HT-29 (cell line): ENCODE data around the gene TMEM82. TPM values are rescaled to one million over a fixed set of nuclear protein-coding genes. Genes with fewer than 3 reads are reported as not detected.

Experiments used
- DNase-seq: peaks from one replicate; pipeline ENCODE4 v3.0.0-alpha.2; 2015; ENCODE audit warnings: low spot score
- total RNA-seq: library from RNA; depleted of rRNA; stranded (reverse); fragments of >200 nt; shearing (Covaris generic); gene quantifications from 2 replicates; pipeline ENCODE4 v1.2.3, GENCODE V29; 2014

Gene TMEM82
- total RNA-seq, 1 experiment from 2014 or later, result not detected

DNA sequence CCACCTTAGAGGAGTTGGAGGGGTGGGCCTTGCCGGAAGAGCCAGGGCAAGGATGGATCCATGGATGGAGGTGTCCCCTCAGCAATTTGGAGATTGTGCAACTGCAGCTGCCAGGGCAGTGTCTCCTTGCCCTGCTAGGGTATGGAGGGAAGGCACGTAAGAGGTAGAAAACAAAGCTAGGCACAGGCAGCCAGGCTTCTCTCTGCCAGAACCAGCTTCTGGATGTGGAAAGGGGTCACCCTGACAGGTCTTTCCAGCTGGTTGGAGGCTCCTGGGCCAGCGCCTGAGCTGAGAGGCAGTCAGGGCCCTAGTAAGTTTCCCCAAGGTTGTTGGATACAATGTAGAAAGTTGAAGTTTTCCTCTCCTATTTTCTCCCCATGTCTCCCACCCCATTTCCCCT lies 21.4 kb upstream of the TMEM82 start:
- DNase-seq, result no peak

DNA sequence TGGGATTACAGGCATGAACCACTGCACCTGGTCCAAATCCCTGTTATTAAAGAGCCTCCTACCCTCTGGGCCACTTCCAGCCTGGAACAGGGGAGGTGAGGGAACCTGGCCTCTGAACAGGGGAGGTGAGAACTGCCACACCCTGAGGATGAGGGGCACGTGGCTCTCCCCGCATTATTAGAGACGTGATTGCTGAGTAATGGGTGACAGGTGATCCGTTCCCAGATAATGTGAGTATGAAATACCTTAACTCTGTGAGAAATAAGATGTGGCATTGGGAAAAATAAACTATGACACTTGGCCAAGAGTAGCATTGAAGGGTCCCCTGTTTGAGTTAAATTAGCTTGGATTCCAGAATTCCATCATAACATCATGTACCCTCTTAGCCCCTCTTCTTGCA lies 19.9 kb upstream of the TMEM82 start:
- DNase-seq, result no peak

DNA sequence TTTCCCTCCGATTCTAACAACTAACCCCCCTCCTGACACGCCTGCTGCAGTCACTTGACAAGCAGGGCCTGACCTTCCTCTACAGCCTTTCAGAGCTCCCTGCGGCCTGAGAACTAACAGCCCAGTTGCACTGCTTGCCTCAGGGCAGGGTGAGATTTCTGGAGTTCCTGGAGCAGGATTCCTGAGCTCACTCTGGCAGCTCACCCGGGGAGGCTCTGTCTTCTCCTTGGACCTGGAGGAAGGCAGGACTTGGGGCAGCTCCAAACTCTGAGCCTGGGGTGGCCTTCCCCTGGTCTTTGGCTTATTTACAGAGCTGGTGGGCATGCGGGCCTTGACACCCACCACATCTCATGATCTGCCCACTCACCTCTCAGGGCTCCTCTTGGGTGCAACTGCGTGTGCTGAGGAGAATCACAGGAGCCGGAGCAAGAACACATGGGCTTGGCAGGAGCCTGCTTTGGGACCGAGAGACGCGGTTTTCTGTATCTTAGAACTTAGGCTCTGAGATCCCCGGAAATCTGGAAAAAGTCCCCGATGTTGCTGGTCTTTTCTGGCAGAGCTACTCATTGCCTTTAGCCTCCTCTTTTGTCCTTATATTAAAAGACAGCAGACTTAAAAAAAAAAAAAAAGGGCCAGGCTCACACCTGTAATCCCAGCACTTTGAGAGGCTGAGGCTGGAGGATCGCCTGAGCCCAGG lies 19.3 kb upstream of the TMEM82 start:
- no peak for DNase-seq

DNA sequence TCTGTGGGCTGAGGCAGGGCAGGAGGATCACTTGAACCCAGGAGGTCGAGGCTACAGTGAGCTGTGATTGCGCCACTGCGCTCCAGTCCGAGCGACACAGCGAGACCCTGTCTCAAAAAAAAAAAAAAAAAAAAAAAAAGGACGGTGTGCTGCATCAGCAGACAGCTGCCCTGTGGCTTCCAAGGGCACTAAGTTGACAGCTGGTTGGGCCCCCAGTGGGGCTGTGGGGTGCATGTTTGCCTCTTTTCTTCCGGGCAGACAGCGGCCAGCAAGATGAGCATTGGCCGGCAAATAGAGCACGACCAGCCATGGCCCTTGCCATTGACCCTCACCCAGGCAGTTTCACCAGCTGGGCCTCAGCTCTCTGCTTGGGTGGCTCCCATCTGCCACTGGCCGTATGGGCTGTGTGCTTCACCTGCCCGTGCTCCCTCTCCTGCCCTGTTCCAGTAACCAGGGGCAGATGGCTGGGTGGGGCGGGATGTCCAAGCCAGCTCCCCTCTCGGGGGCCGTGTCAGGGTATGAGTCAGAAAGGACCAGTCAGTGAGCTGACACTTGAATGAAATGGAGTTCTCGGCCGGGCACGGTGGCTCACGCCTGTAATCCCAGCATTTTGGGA lies 18.6 kb upstream of the TMEM82 start:
- no peak for DNase-seq

DNA sequence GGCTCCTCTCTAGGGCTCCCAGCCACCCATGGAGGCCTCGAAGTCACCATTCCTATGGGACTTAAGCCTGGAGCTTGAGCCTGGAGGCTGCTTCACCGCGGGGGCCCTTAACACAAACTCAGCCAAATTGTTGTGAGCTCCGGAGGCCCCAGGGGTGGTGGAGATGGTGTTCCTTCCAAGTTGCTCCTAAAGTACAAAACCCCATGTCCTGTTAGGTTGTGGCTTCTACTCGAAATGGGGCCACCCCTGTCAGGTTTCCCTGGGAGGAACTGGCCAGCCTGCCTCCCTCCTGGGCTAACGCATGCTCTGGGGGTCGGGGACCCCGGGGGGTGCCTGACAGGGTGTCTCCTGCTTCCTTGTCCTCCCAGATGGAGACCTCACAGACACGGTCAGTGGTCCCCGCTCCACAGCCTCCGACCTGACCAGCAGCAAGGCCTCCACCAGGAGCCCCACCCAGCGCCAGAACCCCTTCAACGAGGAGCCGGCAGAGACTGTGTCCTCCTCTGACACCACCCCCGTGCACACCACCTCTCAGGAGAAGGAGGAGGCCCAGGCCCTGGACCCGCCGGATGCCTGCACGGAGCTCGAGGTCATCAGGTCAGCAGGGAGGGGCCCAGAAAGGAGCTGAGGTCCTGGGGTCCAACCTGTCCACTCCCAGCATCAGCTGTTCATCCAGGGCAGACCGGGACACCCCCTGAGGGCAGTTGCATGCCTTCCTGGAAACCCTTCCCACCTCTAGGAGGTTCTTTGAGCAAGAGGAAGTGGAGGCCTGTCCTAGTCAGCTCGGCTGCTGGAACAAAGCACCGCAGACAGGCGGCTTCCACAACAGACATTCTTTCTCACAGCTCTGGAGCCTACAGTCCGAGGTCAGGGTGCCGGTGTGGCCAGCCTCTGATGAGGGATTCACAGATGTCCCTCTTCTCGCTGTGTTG lies 17.1 kb upstream of the TMEM82 start:
- no peak for DNase-seq

DNA sequence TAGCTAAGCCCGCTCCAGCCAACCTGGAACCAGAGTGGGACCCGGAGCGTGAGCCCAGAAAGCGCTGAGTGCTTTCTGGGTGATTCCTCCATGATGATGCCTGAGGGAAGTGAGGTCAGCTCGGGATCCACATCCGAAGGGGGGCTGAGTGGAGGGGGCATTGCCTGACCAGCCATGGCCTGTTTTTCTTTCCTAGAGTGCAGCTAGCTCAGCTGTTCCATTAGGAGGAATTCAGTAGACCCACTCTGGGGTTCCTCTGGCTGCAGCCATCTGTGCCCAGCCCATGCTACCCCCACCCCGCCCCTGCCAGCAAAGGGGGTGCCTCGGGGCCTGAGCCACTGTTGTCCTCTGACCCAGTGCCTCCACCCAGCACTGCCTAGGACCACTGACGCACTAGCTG lies 15.8 kb upstream of the TMEM82 start:
- DNase-seq, result no peak

DNA sequence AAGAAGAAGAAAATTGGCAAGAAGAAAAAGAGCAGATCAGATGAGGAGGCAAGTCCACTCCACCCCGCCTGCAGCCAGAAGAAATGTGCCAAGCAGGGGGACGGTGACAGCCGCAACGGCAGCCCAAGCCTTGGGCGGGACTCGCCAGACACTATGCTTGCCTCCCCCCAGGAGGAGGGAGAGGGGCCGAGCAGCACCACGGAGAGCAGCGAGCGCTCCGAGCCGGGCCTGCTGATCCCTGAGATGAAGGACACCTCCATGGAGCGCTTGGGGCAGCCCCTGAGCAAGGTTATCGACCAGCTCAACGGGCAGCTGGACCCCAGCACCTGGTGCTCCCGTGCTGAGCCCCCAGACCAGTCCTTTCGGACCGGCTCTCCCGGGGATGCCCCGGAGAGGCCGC lies 15.3 kb upstream of the TMEM82 start:
- DNase-seq, result no peak

DNA sequence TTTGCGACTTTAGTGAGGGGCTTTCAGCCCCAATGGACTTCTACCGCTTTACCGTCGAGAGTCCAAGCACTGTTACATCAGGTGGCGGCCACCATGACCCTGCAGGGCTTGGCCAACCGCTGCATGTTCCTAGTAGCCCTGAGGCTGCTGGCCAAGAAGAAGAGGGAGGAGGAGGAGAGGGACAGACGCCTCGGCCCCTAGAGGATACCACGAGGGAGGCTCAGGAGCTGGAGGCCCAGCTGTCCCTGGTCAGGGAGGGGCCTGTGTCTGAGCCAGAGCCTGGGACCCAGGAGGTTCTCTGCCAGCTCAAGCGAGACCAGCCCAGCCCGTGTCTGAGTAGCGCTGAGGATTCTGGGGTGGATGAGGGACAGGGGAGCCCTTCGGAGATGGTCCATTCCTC lies 14.9 kb upstream of the TMEM82 start:
- DNase-seq, result no peak

DNA sequence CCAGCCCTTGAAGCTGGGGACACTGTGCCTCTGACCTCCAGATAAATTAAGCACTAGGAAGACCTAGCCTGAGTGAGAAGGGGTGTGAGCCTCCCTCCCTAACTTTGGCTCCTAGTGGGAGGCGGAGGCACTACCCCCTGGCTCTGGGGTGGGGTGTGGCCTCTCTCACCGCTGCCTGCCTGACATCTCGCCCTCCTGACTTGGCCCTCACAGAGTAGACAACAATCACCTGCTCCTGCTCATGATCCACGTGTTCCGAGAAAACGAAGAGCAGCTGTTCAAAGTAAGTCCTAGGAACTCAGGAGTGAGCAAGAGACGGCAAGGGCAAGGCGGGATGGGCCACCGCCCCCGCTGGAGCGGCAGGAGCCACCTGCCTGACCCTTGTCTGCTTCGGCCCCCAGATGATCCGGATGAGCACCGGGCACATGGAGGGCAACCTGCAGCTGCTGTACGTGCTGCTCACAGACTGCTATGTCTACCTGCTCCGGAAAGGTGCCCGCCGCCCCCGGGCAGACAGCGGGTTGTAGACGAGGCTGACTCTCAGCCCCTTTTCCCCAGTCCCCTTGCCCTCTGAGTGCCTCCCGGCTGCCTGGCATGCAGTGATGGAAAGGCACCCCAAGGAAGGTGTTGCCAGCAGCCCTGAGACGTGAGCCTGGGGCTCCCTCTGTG lies 14.3 kb upstream of the TMEM82 start:
- DNase-seq, result no peak

DNA sequence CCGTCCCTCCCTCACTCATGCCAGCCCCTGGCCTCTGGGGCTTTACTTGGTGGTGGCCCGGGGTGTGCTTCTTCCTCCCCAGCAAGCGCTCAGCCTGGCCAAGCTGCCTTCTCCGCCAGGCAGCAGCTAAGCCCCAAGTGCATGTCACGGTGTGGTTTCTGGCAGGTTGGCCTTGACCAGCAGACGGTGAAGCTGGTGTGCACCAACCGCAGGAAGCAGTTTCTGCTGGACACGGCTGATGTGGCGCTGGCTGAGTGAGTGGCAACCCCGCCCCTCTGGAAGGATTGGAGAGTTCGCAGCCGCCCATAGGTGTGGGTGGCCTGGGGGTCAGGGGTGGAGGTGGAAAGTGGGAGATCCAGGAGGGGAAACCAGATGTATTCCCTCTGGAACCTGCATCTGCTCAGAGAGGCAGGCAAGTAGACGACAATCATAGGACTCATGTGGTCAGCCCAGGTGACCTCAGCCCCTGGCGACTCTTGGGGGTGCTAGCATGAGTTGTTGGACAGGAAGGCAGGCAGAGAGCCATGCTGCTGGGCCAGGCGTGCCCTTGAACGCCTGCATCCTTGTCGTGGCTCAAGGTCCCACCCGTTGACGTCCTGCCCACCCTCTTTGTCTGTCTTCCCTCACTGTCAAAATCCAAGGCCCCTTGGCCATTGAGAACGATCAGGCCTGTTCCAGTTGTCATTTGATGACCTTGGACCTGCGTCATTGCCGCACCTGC lies 13.2 kb upstream of the TMEM82 start:
- no peak for DNase-seq

DNA sequence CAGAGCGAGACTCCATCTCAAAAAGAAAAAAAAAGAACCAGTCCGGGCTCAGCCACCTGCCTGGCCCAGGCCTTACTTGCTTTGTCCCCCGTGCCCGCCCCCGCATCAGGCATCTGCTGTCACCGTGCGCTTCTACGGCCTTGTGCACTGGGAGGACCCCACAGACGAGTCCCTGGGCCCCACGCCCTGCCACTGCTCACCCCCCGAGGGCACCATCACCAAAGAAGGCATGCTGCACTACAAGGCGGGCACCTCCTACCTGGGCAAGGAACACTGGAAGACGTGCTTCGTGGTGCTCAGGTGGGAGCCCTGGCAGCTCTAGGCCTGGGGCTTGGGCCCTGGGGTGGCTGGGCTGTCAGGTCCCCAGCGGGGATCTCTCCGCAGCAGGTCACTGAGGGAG lies 11.9 kb upstream of the TMEM82 start:
- DNase-seq, result no peak

DNA sequence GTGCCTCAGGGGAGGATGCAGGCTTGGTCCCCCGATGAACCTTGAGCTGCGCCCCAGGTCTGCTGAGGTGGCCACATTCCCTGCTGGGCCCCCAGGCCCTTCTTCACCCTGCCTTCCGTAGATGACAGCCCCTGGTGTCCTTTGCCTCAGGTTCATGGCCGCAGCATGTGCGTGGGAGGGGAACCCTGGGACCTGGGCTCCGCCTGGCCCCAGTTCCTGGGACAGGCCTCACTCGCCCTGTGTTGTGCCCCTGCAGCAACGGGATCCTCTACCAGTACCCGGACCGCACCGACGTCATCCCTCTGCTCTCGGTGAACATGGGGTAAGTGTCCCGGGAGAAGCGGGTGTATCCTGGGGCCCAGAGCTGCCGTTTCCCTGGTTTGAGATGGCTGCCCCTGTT lies 11.4 kb upstream of the TMEM82 start:
- no peak for DNase-seq

DNA sequence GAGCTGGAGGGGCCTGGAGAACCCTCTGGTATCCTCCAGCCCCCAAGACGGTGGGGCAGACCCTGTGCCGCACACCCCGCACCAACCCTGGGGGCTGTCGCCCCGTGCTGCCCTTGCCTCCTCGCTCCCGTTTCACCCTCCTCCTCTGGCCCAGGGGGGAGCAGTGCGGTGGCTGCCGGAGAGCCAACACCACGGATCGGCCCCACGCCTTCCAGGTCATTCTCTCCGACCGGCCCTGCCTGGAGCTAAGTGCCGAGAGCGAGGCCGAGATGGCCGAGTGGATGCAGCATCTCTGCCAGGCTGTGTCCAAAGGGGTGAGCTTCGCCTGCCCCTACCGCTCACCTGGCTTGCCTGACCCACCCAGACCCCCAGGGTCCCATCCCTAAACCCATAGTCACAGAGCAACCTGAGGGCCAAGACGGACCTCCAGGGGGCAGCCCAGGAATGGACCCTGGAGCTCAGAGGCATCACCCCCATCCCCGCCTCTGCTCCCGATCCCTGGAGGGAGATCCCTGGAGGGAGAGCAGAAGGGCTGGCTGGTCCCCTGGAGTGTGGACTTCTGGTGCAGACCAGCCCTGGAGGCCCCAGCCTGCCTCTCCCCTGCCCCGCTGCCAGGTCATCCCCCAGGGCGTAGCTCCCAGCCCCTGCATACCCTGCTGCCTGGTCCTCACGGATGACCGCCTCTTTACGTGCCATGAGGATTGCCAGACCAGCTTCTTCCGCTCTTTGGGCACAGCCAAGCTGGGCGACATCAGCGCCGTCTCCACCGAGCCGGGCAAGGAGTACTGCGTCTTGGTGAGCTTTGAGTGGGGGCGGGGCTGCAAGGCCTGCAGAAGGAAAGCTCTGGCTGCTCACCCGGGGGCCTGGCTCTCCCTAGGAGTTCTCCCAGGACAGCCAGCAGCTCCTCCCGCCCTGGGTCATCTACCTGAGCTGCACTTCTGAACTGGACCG lies 10.3 kb upstream of the TMEM82 start:
- no peak for DNase-seq

DNA sequence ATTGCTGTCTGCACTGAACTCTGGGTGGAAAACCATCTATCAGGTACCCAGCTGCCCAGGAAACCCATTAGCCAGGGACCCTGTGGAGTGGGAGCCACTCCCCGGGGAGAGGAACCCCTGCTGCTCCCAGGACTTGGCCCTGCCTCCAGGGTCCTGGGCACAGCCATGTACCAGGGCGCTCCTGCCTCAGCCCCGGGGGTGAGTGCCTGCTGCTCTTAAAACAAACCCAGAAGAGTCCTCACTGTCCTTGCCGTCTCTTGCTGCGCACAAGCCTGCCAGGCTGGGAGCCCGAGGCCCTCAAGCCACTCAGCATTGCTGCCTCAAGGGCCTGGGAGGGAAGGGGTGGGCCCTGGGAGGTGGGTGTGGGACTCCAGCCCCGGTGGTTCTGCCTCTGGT lies 9.6 kb upstream of the TMEM82 start:
- no peak for DNase-seq

DNA sequence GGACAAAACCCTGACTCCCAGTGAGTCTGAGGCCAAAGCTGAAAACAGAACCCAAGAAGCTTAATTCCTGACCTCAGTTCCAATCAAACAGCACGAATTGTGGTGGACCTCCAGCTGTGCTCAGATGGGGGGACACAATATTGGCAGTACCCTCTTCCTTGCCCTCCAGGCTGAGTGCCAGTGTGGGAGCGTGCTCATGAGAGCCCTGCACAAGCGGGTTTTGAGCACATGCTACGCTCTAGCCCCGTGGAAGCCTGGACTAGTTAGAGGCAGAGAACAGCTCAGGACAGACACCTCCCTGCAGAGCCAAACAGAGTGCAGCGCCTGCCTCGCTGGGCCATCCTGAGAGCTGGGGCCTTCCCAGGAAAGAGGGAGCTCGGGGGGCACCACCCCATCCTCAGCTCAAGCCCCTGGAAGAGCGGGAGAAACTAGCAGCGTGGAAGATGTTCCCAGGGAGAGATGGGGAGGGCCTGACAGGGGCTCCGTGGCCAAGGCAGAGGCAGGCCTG lies 9.0 kb upstream of the TMEM82 start:
- no peak for DNase-seq

DNA sequence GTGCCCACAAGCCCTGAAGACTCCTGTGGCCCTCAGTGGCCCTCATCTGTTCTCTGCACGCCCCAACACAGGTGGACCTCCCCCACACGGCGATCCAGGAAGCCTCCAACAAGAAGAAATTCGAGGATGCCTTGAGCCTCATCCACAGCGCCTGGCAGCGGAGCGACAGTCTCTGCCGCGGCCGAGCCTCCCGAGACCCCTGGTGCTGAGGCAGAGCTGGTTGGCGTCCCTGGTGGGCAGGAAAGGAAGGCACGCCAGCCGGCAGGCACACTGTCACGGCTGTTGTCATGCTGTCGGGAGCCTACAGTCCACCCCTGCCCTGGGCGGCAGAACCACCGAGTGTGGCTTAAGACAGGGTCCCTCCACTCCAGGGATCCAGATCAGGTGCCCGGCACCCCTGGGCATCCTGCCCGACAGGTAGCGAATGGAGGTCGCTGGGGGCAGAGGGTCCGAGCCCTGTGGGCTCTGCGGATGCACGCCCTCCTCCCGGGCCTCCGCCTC lies 8.5 kb upstream of the TMEM82 start:
- DNase-seq, result no peak

DNA sequence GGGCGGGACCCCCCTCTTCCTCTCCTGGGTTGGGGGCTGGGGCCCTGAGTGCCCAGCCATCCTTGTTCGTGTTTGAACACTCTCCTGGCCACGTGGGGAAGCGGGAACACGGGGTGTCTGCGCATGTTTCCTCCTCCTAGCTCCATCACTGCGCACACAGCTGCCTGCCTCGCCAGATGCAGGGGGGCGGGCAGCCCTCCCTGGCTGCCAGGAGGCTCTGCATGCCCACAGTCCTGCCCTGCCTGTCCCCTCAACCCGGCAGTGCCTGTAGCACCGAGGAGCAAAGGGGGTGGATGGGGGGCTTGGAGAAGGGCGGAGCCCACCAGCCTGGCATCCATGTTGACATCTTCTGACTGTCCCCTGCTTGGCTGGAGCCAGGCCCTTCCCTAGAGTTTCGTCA lies 8.0 kb upstream of the TMEM82 start:
- DNase-seq, result no peak

DNA sequence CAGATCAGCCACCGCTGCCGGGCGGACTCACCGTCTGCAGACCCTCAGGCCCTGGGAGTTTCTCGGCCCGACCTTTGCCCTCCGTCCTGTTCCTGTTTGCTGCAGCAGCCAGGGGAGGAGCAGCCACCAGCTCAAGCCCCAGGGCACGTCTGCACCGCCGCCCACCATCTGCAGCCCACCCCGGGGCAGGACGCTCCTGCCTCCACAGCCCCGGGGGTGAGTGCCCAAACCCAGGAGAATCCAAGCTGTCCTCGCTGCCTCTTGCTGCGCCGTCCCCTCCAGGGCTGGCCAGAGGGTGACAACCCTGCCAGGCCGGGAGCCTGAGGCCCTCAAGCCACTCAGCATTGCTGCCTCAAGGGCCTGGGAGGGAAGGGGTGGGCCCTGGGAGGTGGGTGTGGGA lies 7.4 kb upstream of the TMEM82 start:
- no peak for DNase-seq

DNA sequence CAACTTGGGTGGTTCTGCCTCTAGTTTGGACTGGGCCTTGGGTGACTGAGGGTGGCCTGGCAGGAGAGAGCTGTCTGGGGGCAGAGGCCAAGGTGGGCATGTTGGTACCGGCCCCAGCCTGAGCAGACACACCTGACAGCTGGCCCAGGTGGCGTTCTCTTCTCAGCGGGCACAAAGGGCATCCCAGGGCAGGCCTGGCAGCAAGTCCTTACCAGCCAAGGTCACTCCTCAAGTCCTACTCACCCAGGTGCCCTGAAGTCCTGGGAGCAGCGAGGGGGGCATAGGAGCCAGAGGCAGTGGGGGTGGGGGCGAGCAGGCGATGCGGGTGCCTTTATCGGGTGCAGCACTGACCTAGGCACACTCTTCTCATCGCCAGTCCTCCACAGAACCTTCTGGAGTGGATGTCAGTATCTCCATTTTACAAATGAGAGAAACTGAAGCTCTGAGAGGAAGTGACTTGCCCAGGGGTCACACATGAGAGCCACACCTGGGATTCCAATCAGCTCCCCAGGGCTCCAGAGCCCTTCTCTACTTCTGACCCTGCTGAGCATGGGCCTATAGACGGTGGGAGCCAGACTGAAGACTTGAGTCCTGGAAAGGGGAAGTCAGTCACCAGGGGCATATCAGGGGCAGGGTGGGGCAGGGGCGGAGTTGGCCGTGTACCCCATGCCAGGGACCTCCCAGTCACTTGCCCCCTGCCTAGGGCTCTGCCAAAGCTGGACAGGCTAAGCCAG lies 6.8 kb upstream of the TMEM82 start:
- no peak for DNase-seq
